ENCODE measurements around the gene GNB2.
"Not testable (repeated sequence)": the region's sequence is repeated elsewhere in the genome, so short reads cannot be mapped to it uniquely, and the experiment has no call there.

Gene GNB2

GRCh38 chr7:100721505-100721812 is 47.9 kb downstream of the GNB2 start:
- Histone ChIP-seq H3K4me1 (ENCODE audit: low read length) (no peaks in the 10 kb centered on the region), H2AFZ (ENCODE audit: low read length) (no peak overlapping the region), H3K4me3 (ENCODE audit: low read length) (no peak overlapping the region), H3K9ac (ENCODE audit: low read length) (no peak overlapping the region), H3K4me2 (ENCODE audit: low read depth, low read length) (no peak overlapping the region), H3K27ac (ENCODE audit: low read length) (no peak overlapping the region), H3K9me3 (replicated peaks; ENCODE audit: insufficient read depth, low read length) (no peaks in the 10 kb centered on the region), H3K9me2 (replicated peaks; ENCODE audit: insufficient read depth, low read length) (no peaks in the 10 kb centered on the region), H3K27me3 (replicated peaks; ENCODE audit: insufficient read depth, low read length) (peaks cover 86% of the 10 kb centered on the region), H3F3A (ENCODE audit: insufficient read depth, low read length) (no peaks in the 10 kb centered on the region), H4K20me1 (ENCODE audit: insufficient read depth, low read length) (no peaks in the 10 kb centered on the region), H3K36me3 (replicated peaks; ENCODE audit: insufficient read depth, low read length) (no peaks in the 10 kb centered on the region), H3K79me2 (ENCODE audit: low read length) (no peaks in the 10 kb centered on the region)
- TF ChIP-seq CTCF (IDR thresholded peaks at IDR 0.05; ENCODE audit: low read length) (no peak), EZH2phosphoT487 (IDR thresholded peaks at IDR 0.05; ENCODE audit: low read length) (no peak), EZH2 (optimal IDR thresholded peaks at IDR 0.05; ENCODE audit: low read depth, low read length) (no peak)
- no peak for DNase-seq

- Histone ChIP-seq H3K4me2 (ENCODE audit: low read depth, low read length) (no peak overlapping the region), H3K36me3 (replicated peaks; ENCODE audit: insufficient read depth, low read length) (no peaks in the 10 kb centered on the region), H3K27ac (ENCODE audit: low read length) (no peak overlapping the region), H3K9me3 (replicated peaks; ENCODE audit: insufficient read depth, low read length) (no peaks in the 10 kb centered on the region), H3K9ac (ENCODE audit: low read length) (no peak overlapping the region), H3K9me2 (replicated peaks; ENCODE audit: insufficient read depth, low read length) (no peaks in the 10 kb centered on the region), H3F3A (ENCODE audit: insufficient read depth, low read length) (no peaks in the 10 kb centered on the region), H3K4me1 (ENCODE audit: low read length) (no peaks in the 10 kb centered on the region), H2AFZ (ENCODE audit: low read length) (no peak overlapping the region), H4K20me1 (ENCODE audit: insufficient read depth, low read length) (no peaks in the 10 kb centered on the region), H3K4me3 (ENCODE audit: low read length) (no peak overlapping the region), H3K27me3 (replicated peaks; ENCODE audit: insufficient read depth, low read length) (peaks cover 91% of the 10 kb centered on the region), H3K79me2 (ENCODE audit: low read length) (no peaks in the 10 kb centered on the region)
- DNase-seq = no peak
- TF ChIP-seq CTCF (IDR thresholded peaks at IDR 0.05; ENCODE audit: low read length) = no peak
- no peak for TF ChIP-seq EZH2phosphoT487 (IDR thresholded peaks at IDR 0.05; ENCODE audit: low read length)
- TF ChIP-seq EZH2 (optimal IDR thresholded peaks at IDR 0.05; ENCODE audit: low read depth, low read length) = no peak
Observed at GRCh38 chr7:100722480-100723212, 49.1 kb downstream of the GNB2 start.

- peaks cover 94% of the 10 kb centered on the region for H3K27me3 ChIP-seq (replicated peaks; ENCODE audit: insufficient read depth, low read length)
- no peak overlapping the region for H2AFZ ChIP-seq (ENCODE audit: low read length)
- no peak for DNase-seq
- no peaks in the 10 kb centered on the region for H3K9me2 ChIP-seq (replicated peaks; ENCODE audit: insufficient read depth, low read length)
- no peak overlapping the region for H3K27ac ChIP-seq (ENCODE audit: low read length)
- H3K4me2 ChIP-seq (ENCODE audit: low read depth, low read length) = no peak overlapping the region
- H3K4me1 ChIP-seq (ENCODE audit: low read length) = no peaks in the 10 kb centered on the region
- no peak overlapping the region for H3K9ac ChIP-seq (ENCODE audit: low read length)
- no peaks in the 10 kb centered on the region for H3K9me3 ChIP-seq (replicated peaks; ENCODE audit: insufficient read depth, low read length)
- no peaks in the 10 kb centered on the region for H4K20me1 ChIP-seq (ENCODE audit: insufficient read depth, low read length)
- H3F3A ChIP-seq (ENCODE audit: insufficient read depth, low read length) = no peaks in the 10 kb centered on the region
- TF ChIP-seq EZH2phosphoT487 (IDR thresholded peaks at IDR 0.05; ENCODE audit: low read length) (no peak), EZH2 (optimal IDR thresholded peaks at IDR 0.05; ENCODE audit: low read depth, low read length) (no peak), CTCF (IDR thresholded peaks at IDR 0.05; ENCODE audit: low read length) (no peak)
- no peaks in the 10 kb centered on the region for H3K36me3 ChIP-seq (replicated peaks; ENCODE audit: insufficient read depth, low read length)
- H3K4me3 ChIP-seq (ENCODE audit: low read length) = no peak overlapping the region
- H3K79me2 ChIP-seq (ENCODE audit: low read length) = no peaks in the 10 kb centered on the region
Observed at GRCh38 chr7:100723732-100724275, 50.3 kb downstream of the GNB2 start.

- DNase-seq; H4K20me1 ChIP-seq (ENCODE audit: insufficient read depth, low read length); H3K79me2 ChIP-seq (ENCODE audit: low read length); H3K4me3 ChIP-seq (ENCODE audit: low read length); H2AFZ ChIP-seq (ENCODE audit: low read length); H3F3A ChIP-seq (ENCODE audit: insufficient read depth, low read length); H3K9me2 ChIP-seq (replicated peaks; ENCODE audit: insufficient read depth, low read length); H3K36me3 ChIP-seq (replicated peaks; ENCODE audit: insufficient read depth, low read length); H3K27ac ChIP-seq (ENCODE audit: low read length); H3K9me3 ChIP-seq (replicated peaks; ENCODE audit: insufficient read depth, low read length); H3K4me1 ChIP-seq (ENCODE audit: low read length); H3K9ac ChIP-seq (ENCODE audit: low read length); H3K4me2 ChIP-seq (ENCODE audit: low read depth, low read length): not testable (repeated sequence)
- H3K27me3 ChIP-seq (replicated peaks; ENCODE audit: insufficient read depth, low read length) = peaks cover 93% of the 10 kb centered on the region
Observed at GRCh38 chr7:100724364-100724763, 50.8 kb downstream of the GNB2 start.
